Measurements from ENCODE around the gene CCNT2.
"Not testable (repeated sequence)": the region's sequence is repeated elsewhere in the genome, so short reads cannot be mapped to it uniquely, and the experiment has no call there.

Gene CCNT2

GRCh38 chr2:134918526-134919340 lies at the start of gene CCNT2:
Gene CCNT2, plus strand, starts transcription at chr2:134918822. Its CDS starts 33 bp downstream, at chr2:134918855.
- peak; percentile 95 for DNase-seq (ENCODE audit: low read depth)

DNA sequence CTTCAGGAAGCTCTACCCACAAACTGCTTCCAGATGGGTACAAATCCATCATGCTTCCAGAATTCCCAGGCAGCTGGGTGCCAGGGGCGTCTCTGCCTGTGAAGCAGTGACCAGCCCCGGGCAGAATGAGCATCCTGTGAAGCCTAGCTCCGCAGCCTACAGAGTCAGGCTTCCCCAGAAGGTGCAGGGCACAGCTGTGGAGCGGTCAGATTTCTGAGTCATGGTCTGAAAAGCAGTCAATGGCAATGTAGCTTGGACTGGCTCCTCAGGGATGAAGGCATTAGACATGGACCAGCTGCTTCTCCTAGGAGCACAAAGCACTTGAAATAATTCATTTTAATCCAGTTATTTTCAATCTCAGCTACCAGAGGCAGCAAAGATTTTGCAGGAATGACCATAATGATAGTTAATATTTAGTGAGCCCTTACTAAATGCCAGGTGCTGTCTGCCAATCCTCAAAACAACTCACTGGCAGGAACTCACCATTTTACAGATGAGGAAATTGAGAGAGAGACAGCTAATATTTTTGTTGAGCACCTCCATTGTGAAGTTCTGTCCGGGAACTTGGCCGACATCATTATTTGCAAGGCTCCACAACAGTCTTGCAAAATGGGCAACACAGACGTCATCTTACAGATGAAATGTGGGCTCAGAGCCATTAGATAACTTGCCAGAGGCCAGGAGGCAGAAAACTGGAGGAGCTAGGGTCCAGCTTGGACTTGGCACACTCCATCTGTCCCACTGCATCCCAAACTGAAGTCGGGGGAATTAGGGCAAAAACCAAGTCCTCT lies 48.5 kb upstream of the CCNT2 start:
- DNase-seq (ENCODE audit: low read depth): no peak

DNA sequence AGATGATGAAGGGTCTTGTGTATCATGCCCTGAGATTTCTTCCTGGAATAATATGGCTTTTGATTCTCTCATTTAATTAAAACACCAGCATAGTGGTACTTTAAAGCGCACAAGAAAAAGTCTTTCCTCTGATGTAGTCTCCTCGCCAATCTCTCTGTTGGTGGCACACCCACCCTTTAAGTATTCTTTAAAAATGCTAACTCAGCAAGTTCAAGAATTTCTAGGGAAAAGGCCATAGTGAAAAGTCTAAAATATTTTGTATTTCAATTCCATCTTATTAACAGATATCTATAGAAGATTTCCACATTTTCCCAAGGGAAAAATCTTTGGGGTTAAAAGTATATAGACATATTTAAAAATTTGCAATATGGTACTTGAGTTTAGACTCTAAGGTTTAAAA lies 45.5 kb upstream of the CCNT2 start:
- DNase-seq (ENCODE audit: low read depth): no peak

GRCh38 chr2:134875309-134875708 lies 43.3 kb upstream of the CCNT2 start:
- DNase-seq (ENCODE audit: low read depth): no peak

GRCh38 chr2:134882773-134883172 lies 35.8 kb upstream of the CCNT2 start:
- no peak for DNase-seq (ENCODE audit: low read depth)

DNA sequence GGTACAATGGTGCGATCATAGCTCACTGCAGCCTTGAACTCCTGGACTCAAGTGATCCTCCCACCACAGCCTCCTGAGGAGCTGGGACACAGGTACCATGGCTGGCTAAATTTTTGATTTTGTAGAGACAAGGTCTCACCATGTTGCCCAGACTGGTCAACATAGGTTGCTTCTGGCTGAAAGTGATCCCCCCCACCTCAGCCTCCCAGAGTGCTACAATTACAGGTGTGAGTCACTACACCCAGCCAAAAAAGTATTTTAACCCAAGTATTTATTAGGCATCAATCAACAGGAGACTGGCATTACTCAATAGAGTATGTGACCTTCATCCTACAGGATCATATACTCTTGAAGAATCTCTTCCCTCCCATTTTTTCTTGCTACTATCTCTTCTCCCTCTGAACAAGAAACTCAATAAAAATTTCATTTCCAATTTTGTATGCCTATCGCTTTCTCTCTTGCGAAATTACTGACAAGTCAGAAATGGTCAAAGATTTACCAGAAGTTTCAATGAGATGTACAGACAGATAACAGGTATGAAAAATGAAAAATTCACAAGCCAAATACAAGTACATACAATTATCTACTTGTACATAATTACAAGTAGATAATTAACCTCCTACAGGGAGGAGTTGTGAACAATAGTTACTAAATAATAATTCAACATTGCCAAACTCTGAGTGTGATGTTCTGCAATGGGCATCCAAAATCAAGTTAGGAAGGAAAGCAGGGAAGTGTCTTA lies 34.9 kb upstream of the CCNT2 start:
- no peak for DNase-seq (ENCODE audit: low read depth)

DNA sequence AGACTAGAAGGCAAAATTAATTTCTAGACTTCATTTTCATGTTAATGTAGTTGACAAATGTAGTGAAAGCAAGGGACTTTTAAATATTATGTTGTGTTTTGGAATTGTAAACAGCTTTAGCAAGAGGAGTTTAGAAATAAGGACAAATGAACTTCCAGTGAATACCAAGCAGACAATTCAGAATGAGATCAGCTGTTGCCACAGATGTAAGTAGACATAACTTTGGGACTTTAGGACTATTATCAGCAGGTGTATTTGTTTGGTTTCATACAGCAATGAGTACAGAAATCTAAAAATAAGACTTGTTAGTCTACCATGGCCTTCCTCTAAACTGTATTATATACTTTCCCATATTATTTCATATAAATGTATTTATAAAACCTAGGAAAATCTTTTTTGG lies 34.2 kb upstream of the CCNT2 start:
- no peak for DNase-seq (ENCODE audit: low read depth)

DNA sequence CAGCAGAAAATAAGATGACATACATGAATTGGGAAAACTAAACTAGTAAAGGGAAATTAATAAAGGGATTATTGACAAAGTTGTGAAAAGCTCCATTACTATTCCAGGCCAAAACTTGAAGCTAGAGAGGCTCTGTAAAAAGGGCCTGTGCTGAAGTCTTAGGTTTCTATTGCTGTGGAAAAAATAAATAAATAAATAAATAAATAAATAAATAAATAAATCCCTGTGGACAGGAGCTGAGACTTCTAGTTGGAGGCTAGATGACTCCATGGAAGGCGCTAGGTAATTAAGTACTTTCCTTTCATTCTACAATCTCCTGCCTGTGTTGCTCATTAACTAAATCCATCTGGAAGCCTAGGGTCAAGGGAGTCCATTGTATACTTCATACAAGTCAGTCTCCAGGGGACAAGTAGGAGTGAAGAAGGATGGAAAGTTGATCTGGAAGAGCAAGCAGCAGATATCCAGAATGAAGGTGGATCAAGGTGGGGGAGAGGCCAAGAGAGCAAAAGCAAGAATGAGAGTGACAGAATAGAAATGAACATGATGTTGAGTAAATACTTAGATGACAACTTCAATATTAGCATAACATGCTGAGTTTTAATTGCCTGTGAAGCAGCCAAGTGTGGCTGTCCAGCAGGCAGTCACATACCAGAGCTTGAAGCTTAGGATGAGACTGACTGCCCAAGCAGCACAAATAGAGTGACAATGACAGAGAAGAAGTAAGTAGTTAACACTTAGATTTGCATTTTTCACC lies 26.2 kb upstream of the CCNT2 start:
- DNase-seq (ENCODE audit: low read depth): no peak

GRCh38 chr2:134897932-134898331 lies 20.7 kb upstream of the CCNT2 start:
- DNase-seq (ENCODE audit: low read depth): no peak

DNA sequence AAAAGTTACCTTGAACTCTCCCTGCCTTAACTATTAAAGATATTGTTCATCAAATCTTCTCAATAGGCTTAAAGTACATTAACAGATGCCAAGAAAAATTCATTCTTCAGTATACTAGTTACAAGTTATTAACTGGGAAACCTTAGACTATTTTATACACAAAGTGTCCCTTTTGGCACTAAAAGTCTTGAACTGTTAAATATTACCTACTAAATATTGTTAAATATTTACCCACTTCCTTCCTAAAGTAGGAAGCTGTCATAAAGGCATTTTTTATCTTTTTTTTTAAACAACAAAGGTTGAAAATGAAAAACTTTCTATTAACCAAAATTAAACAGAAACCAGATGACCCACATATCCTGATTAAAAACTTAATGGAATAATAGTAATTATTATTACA lies 19.4 kb upstream of the CCNT2 start:
- no peak for DNase-seq (ENCODE audit: low read depth)

DNA sequence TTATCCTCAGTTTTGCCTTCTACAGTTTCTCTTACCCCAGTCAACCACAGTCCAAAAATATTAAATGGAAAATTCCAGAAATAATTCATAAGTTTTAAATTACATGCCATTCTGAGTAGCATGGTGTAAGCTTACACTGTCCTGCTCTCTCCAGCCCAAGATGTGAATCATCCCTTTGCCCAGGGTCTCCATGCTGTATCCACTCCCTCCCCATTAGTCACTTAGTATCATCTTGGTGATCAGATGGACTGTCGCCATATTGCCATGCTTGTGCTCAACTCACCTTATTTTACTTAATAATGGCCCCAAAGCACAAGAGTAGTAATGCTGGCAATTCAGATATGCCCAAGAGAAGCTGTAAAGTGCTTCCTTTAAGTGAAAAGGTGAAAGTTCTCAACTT lies 18.5 kb upstream of the CCNT2 start:
- DNase-seq (ENCODE audit: low read depth): no peak

- DNase-seq (ENCODE audit: low read depth): not testable (repeated sequence)
Observed at GRCh38 chr2:134903701-134904100, 14.9 kb upstream of the CCNT2 start.

DNA sequence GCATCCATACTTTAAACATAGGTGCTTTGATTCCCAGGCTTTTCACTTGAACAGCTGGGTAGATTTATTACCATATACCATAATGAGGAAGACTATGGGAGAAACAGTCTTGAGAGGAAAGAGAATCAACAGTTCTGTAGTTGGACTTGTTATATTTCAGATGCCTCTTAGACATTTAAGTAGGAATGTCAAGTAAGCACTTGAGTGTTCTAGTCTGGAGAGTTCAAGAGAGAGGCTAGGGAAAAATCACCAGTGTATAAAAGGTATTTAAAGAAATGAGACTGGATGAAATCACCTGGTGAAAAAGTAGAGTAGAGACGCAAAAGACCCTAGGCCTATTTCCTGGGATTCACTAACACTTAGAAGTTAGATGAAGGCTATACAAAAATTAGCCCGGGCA lies 13.5 kb upstream of the CCNT2 start:
- DNase-seq (ENCODE audit: low read depth): no peak

GRCh38 chr2:134906726-134907125 lies 11.9 kb upstream of the CCNT2 start:
- DNase-seq (ENCODE audit: low read depth): no peak

DNA sequence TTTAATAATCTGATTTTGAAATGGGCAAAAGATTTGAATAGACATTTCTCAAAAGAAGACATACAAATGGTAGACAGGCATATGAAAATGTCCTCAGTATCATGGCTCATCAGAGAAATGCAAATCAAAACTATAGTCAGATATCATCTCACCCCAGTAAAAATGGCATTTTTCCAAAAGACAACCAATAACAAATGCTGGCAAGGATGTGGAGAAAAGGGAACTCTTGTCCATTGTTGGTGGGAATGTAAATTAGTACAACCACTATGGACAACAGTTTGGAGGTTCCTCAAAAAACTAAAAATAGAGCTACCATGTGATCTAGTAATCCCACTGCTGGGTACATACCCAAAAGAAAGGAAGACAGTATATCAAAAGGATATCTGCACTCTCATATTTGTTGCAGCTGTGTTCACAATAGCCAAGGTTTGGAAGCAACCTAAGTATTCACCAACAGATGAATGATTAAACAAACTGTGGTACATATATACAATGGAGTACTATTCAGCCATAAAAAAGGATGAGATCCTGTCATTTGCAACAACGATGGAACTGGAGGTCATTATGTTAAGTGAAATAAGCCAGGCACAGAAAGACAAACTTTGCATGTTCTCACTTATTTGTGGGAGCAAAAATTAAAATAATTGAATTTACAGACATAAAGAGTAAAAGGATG lies 11.0 kb upstream of the CCNT2 start:
- not testable (repeated sequence) for DNase-seq (ENCODE audit: low read depth)

DNA sequence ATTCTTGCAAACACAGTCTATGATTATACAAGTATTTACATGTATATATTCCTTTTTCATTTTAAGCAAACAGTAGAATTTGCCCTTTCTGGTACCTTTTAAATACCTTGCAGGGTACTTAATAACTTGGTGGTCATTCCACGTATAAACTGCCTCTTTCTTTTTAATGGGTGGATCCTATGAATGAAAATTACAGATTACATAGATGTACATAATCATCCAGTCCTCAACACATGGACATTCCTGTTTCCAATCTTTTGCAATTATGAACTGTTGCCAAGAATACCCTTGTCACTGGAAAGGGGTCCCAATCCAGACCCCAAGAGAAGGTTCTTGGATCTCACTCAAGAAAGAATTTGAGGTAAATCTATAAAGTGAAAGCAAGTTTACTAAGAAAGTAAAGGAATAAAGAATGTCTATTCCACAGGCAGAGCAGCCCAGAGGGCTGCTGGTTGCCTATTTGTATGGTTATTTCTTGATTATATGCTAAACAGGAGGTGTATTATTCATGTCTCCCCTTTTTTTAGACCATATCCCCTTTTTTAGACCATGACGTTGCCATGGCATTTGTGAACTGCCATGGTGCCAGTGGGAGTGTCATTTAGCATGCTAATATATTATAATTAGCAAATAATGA lies 7.7 kb upstream of the CCNT2 start:
- no peak for DNase-seq (ENCODE audit: low read depth)

- DNase-seq (ENCODE audit: low read depth): no peak
Observed at GRCh38 chr2:134911400-134911785, 7.2 kb upstream of the CCNT2 start.

DNA sequence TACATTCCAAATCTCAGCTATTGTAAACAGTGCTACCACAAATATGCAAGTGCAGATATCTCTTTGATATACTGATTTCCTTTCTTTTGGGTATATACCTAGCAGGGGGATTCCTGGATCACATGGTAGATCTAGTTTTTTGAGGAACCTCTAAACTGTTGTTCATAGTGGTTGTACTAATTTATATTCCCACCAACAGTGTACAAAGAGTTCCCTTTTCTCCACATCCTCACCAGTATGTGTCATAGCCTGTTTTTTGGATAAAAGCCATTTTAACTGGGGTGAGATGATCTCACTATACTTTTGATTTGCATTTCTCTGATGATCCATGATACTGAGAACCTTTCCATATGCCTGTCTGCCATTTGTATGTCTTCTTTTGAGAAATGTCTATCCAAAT lies 6.3 kb upstream of the CCNT2 start:
- no peak for DNase-seq (ENCODE audit: low read depth)

GRCh38 chr2:134917360-134917865 lies 1.2 kb upstream of the CCNT2 start:
- no peak for DNase-seq (ENCODE audit: low read depth)

DNA sequence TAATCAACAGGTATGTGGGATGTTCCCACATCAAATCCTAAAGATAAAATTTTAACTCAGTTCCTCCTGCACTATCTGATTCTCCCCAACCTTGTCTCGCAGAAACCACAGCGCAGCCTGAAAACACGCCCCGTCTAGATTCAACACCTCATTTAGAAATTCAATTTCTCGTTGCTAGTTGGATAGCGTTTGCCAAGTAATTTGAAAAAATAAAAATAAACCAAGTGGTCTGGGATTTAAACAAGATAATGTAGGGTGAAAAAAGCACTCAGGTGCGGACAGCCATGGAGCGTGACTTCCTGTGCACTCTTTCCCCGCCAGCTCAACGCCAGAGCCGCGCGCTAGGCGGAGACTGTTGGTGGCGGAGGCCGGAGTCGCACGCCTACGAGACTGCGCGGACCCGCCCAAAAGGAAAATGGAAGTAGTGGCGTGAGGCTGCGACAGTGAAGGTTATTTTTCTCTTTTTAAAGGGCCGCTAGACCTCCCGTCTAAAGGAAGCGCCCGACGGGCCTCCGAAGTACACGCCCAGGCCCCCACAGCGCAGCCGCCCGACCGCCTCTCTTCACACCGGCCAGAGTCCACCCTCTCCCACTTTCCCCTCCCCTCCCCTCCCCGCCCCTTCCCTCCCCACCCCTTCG lies 615 bp upstream of the CCNT2 start:
- peak; percentile 4 for DNase-seq (ENCODE audit: low read depth)
